PFSK-1 (cell line): ENCODE data around the gene ISCA1.

ENCODE experiments used
- POLR2AphosphoS5 ChIP-seq: IDR thresholded peaks from 2 replicates; pipeline ENCODE4 v1.6.1; 2012; ENCODE audit warnings: low read depth, mild to moderate bottlenecking, control low read depth, low read length, moderate library complexity
- REST ChIP-seq, 2 experiments: IDR thresholded peaks; 2 replicates each; pipeline versions ENCODE4 v1.6.1 to v1.8.0; 2011 to 2012; ENCODE audit warnings: low read depth in 2 of 2, low read length in 2 of 2, control low read depth in 1 of 2, inconsistent platforms in 1 of 2, mild to moderate bottlenecking in 1 of 2, moderate library complexity in 1 of 2; ENCODE audit not compliant: insufficient read depth in 1 of 2
- SIN3A ChIP-seq: IDR thresholded peaks from 2 replicates; pipeline ENCODE4 v1.6.1; 2012; ENCODE audit warnings: mild to moderate bottlenecking, low read length, moderate library complexity, borderline replicate concordance; ENCODE audit not compliant: insufficient read depth
- TAF1 ChIP-seq: IDR thresholded peaks from 2 replicates; pipeline ENCODE4 v1.6.1; 2012; ENCODE audit warnings: low read length, control low read depth, borderline replicate concordance; ENCODE audit not compliant: insufficient read depth

- no peak for TF ChIP-seq TAF1
- TF ChIP-seq SIN3A, result no peak
- TF ChIP-seq POLR2AphosphoS5, result no peak
- no peak for TF ChIP-seq REST (IDR thresholded peaks at IDR 0.05; ENCODE audit: insufficient read depth in 1 of 2, low read depth in 2 of 2, low read length in 2 of 2)
Observed at GRCh38 chr9:86324901-86325300, 42.6 kb upstream of the ISCA1 start.
